Neutrophil (primary cell): ENCODE data around the gene FAM3D.
"Not testable (repeated sequence)": the region's sequence is repeated elsewhere in the genome, so short reads cannot be mapped to it uniquely, and the experiment has no call there.

ENCODE experiments used
- H3K27ac ChIP-seq: fragments of 200-600 bp; sonication (generic); 2 replicates; pipeline ENCODE4 v1.5.1; 2016; ENCODE audit warnings: mild to moderate bottlenecking, moderate library complexity
- H3K27me3 ChIP-seq: fragments of 200-600 bp; sonication (generic); 2 replicates; pipeline ENCODE4 v1.6.0; 2016; ENCODE audit warnings: mild to moderate bottlenecking
- H3K36me3 ChIP-seq: fragments of 200-600 bp; sonication (generic); 2 replicates; pipeline ENCODE4 v1.5.1; 2017
- H3K4me1 ChIP-seq, 2 experiments: fragments of 200-600 bp in 1 of 2; sonication (generic) in 1 of 2; 1 replicate in 1 of 2; 2 replicates in 1 of 2; pipeline versions ENCODE4 v1.5.1 to v1.6.1; 2013 to 2016; ENCODE audit warnings: low read depth in 1 of 2, low read length in 1 of 2, mild to moderate bottlenecking in 1 of 2, moderate library complexity in 1 of 2; ENCODE audit not compliant: control insufficient read depth in 1 of 2, insufficient read depth in 1 of 2
- H3K4me3 ChIP-seq, 2 experiments: fragments of 200-600 bp in 1 of 2; sonication (generic) in 1 of 2; 1 replicate in 1 of 2; 2 replicates in 1 of 2; pipeline ENCODE4 v1.5.1; 2013 to 2016; ENCODE audit warnings: low read depth in 1 of 2, low read length in 1 of 2, mild to moderate bottlenecking in 1 of 2, moderate library complexity in 1 of 2
- H3K9me3 ChIP-seq: fragments of 200-600 bp; sonication (generic); 2 replicates; pipeline ENCODE4 v1.5.1; 2016
- TF ChIP-seq, protein P1 (sequence below): fragments of 200-600 bp; sonication (generic); IDR thresholded peaks from 2 replicates; pipeline ENCODE4 v1.5.1; 2016; ENCODE audit warnings: antibody characterized with exemption

The FAM3D gene, protein sequence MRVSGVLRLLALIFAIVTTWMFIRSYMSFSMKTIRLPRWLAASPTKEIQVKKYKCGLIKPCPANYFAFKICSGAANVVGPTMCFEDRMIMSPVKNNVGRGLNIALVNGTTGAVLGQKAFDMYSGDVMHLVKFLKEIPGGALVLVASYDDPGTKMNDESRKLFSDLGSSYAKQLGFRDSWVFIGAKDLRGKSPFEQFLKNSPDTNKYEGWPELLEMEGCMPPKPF

DNA sequence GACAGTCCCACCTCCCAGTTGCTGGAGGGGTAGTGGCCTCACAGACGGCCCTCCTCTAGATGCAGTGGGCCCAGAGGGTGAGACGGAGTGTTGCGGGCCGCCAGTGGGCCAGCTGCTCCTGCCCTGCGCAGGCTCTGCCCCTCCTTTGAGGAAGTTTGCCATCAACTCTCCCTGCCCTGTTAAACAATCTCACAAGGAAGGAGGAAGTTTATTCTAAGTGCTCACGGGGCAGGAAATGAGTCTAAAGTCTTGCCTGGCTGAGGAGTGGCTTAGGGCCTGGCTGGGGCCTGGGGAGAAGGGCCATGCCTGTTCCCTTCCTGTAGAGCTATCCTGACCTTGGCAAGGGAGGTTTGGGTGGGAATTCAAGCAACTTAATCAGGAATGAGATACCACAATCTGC lies at the start of gene FAM3D:
Gene FAM3D, minus strand, starts transcription at position 92 of the 400 bp plus-strand sequence. CDS start 11,211 bp downstream, outside the sequence.
- H3K4me3 ChIP-seq = no peak within 1 kb of the TSS
- TF ChIP-seq, protein P1, sequence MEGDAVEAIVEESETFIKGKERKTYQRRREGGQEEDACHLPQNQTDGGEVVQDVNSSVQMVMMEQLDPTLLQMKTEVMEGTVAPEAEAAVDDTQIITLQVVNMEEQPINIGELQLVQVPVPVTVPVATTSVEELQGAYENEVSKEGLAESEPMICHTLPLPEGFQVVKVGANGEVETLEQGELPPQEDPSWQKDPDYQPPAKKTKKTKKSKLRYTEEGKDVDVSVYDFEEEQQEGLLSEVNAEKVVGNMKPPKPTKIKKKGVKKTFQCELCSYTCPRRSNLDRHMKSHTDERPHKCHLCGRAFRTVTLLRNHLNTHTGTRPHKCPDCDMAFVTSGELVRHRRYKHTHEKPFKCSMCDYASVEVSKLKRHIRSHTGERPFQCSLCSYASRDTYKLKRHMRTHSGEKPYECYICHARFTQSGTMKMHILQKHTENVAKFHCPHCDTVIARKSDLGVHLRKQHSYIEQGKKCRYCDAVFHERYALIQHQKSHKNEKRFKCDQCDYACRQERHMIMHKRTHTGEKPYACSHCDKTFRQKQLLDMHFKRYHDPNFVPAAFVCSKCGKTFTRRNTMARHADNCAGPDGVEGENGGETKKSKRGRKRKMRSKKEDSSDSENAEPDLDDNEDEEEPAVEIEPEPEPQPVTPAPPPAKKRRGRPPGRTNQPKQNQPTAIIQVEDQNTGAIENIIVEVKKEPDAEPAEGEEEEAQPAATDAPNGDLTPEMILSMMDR = no peak
- no peaks in the 10 kb centered on the region for H3K36me3 ChIP-seq
- peaks cover 0 to 13% of the 10 kb centered on the region in 2 experiments for H3K4me1 ChIP-seq
- H3K27me3 ChIP-seq = no peaks in the 10 kb centered on the region
- H3K9me3 ChIP-seq = no peaks in the 10 kb centered on the region
- peak within 1 kb of the TSS; percentile 82 for H3K27ac ChIP-seq

DNA sequence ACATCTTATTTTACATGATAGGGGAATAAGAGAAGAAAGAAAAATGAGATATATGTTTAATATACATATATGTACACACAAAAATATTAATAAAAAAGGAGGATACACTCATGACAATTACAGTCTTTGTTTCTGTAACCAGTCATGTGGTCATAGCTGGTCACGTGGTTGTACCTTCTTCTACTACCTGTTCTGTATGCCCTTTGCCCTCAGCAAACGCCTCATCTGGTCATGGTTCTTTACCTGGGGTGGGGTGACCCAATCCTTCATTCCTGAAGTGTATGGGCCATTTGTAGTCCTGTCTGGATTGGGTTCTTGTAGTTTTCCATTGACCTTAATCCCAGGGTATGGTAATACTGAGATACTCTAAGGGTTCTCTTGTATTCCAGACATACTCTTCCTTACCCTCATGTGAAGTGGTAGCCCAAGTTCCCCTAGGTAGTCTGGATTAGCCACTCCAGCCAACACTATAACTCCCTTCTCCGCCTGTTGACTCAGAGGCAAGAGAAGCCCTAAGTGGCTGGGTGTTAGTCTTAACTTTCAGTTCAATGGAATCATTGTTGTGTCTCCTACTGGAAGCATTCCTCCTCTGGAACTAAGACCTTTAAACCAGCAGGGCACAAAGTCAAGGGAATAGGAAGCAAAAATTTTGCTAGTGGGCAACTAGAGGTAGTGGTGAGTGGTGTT lies 47.3 kb upstream of the FAM3D start:
- H3K27me3 ChIP-seq = no peaks in the 10 kb centered on the region
- no peak overlapping the region for H3K4me3 ChIP-seq

DNA sequence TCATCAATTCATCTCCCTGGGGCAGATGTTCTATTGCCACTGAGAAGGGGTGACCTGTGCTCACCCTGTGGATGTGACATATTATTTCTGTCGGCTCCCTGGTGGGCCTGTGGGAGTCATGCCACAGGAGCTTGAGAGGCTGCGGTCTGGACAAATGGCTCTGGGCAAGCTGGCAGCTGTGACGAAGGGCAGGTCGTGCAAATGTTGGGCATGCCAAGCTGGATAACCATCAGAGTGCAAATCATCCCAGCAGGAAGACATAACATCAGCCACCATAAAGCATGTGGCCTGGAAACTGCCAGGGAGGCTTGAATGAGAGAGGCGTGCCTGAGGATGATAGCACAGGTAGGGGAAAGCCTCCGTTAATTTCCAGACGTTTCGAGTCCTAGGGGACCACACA lies 45.3 kb upstream of the FAM3D start:
- Histone ChIP-seq H3K4me3 (no peak overlapping the region), H3K27ac (no peak overlapping the region), H3K36me3 (no peaks in the 10 kb centered on the region), H3K9me3 (no peaks in the 10 kb centered on the region), H3K27me3 (no peaks in the 10 kb centered on the region), H3K4me1 (no peaks in the 10 kb centered on the region)
- TF ChIP-seq, protein P1 = no peak

More for the DNA sequence above, 47.3 kb upstream of the FAM3D start:
- H3K4me1 ChIP-seq = no peaks in the 10 kb centered on the region
- H3K27ac ChIP-seq = no peak overlapping the region
- TF ChIP-seq, protein P1 = no peak
- no peaks in the 10 kb centered on the region for H3K36me3 ChIP-seq
- no peaks in the 10 kb centered on the region for H3K9me3 ChIP-seq

DNA sequence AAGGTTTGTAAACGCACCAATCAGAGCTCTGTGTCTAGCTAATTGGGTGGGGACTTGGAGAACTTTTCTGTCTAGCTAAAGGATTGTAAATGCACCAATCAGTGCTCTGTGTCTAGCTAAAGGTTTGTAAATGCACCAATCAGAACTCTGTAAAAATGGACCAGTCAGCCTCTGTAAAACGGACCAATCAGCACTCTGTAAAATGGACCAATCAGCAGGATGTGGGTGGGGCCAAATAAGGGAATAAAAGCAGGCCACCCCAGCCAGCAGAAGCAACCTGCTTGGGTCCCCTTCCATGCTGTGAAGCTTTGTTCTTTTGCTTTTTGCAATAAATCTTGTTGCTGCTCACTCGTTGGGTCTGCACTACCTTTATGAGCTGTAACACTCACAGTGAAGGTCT lies 42.4 kb upstream of the FAM3D start:
- H3K27me3 ChIP-seq, H3K27ac ChIP-seq, H3K4me3 ChIP-seq, H3K4me1 ChIP-seq, H3K36me3 ChIP-seq, H3K9me3 ChIP-seq: not testable (repeated sequence)

DNA sequence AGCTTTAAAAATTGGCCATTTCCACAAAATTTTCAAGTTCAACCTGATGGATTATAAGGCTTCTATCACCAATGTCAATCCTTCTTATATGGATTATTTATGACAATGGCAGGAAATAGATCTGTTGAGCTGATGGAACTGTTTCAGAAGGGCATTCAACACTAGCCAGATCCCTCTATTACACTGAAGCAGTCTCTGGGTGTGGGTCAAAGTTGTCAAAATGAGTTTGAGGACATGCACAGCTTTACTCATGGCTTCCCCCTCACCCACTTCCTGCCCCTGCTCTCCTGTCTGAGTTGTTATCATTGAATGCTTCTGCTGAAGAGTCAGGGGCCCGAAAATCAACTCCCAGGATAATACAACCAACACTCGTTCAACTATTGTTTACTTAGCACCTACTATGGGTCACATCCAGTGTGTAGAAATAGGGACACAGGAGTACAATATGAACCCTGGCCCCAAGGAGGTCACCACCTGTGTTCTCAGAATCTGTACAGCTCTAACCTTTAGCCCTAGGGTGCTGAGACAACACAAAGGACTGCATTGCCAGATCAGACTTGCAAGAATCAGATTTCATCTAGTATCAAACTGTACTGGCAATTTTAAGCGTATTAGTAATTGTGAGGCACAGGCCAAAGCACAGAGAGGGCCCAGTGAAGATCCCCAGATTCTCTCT lies 41.7 kb upstream of the FAM3D start:
- TF ChIP-seq, protein P1 = no peak
- Histone ChIP-seq H3K4me1 (no peaks in the 10 kb centered on the region), H3K27me3 (no peaks in the 10 kb centered on the region)

More for the DNA sequence above, 41.7 kb upstream of the FAM3D start:
- no peak overlapping the region for H3K27ac ChIP-seq
- H3K36me3 ChIP-seq = no peaks in the 10 kb centered on the region
- no peak overlapping the region for H3K4me3 ChIP-seq
- H3K9me3 ChIP-seq = no peaks in the 10 kb centered on the region
